ENCODE data around the gene HOXD3. TPM values are rescaled to one million over a fixed set of nuclear protein-coding genes. Genes with fewer than 3 reads are reported as not detected.
A peak's percentile ranks its signal among the peaks of the same experiment; 100 is the strongest.

The HOXD3 gene
- total RNA-seq, 1 donor from 2014 or later: not detected

DNA sequence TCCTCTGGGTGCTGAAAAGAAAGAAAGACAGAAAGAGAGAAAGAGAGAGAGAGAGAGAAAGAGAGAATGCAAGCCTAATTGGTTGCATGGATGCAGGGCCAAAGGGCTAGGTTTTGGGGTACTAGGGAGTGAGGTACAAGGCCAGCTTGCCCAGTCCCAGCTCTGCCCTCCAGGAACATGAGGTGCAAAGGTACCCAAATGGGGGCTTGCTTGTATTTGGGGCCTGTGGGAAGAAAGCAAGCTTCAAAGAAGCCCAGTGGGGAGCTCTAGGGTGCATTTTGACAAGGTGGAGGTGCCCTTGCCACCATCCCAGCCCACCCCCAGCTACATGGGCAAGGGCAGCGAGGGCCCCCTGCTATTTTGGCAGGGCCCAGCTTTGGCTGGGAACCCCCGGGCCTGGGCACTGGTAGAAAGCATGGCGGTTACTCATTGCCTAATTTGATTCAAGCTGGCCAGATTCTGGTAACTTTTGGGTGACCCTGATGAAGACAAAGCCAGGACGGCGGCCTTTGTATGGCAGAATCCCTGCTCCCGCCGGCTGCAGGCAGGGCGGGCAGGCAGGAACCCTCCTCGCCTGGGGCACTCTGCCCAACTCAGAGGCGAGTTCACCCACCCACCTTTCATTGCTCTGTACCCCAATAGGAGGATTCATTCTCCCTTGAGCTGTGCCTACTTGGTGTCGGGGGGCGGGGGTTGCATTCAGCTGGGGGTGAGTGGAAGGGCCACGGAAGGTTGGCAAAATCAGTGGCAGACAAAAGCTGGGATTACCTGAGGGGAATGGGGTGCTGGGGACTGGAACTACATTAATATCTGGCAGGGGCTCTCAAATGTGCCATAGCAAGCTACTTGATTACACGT lies 6.3 kb upstream of the HOXD3 start:
- Mint-ChIP-seq H3K9me3 (ENCODE audit: low read depth) (no peaks in the 10 kb centered on the region), H3K36me3 (ENCODE audit: insufficient read depth) (no peaks in the 10 kb centered on the region), H3K27me3 (peaks cover 97% of the 10 kb centered on the region), H3K27ac (no peak overlapping the region), H3K4me3 (ENCODE audit: low read depth) (no peak overlapping the region), H3K4me1 (ENCODE audit: low read depth) (no peaks in the 10 kb centered on the region)
- no peak for DNase-seq (ENCODE audit: low spot score, unreplicated experiment)
- no peak for TF ChIP-seq CTCF (IDR thresholded peaks at IDR 0.05; ENCODE audit: unreplicated experiment)

- H3K9me3 Mint-ChIP-seq (ENCODE audit: low read depth): no peaks in the 10 kb centered on the region
- H3K4me1 Mint-ChIP-seq (ENCODE audit: low read depth): no peaks in the 10 kb centered on the region
- no peak for TF ChIP-seq CTCF (IDR thresholded peaks at IDR 0.05; ENCODE audit: unreplicated experiment)
- no peak within 1 kb of the TSS for H3K27ac Mint-ChIP-seq
- no peaks in the 10 kb centered on the region for H3K36me3 Mint-ChIP-seq (ENCODE audit: insufficient read depth)
- H3K27me3 Mint-ChIP-seq: peaks cover 97% of the 10 kb centered on the region
- peak within 1 kb of the TSS; percentile 40 for H3K4me3 Mint-ChIP-seq (ENCODE audit: low read depth)
- DNase-seq (ENCODE audit: low spot score, unreplicated experiment): no peak
These were observed 5.4 kb upstream of the HOXD3 start, which contains the start of gene HOXD4 for GRCh38 chr2:176151442-176152287. HOXD4 (plus strand) TSS chr2:176151550; CDS start chr2:176151634, 84 bp downstream.

DNA sequence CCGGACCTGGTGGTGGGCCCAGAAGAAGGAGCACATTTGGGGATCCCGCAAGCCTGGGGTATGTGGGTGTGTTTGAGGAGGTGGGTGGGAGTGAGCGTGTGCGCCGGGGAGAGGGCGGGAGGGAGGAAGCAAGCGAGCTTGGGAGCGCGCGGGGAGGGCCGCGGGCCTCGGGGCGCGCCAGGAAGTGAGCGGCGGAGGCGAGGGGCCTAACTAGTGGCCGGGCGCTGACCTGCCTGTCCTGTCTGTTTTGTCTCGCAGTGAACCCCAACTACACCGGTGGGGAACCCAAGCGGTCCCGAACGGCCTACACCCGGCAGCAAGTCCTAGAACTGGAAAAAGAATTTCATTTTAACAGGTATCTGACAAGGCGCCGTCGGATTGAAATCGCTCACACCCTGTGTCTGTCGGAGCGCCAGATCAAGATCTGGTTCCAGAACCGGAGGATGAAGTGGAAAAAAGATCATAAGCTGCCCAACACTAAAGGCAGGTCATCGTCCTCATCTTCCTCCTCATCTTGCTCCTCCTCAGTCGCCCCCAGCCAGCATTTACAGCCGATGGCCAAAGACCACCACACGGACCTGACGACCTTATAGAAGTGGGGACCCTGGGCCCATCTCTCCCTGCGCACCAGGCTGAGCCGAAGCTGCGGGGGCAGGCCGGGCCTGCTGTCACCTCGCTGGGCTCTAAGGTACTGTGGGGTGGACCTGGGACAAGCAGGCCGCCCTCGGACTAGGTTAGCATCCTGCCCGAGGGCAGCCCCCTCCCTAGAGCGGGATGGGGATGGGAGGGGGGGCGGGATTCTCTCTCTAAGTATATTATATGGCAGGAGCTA lies 4.5 kb upstream of the HOXD3 start:
- Mint-ChIP-seq H3K27me3 (peaks cover 94% of the 10 kb centered on the region), H3K4me3 (ENCODE audit: low read depth) (no peak overlapping the region), H3K27ac (no peak overlapping the region), H3K4me1 (ENCODE audit: low read depth) (peaks cover 1% of the 10 kb centered on the region), H3K36me3 (ENCODE audit: insufficient read depth) (no peaks in the 10 kb centered on the region), H3K9me3 (ENCODE audit: low read depth) (no peaks in the 10 kb centered on the region)
- DNase-seq (ENCODE audit: low spot score, unreplicated experiment): no peak
- no peak for TF ChIP-seq CTCF (IDR thresholded peaks at IDR 0.05; ENCODE audit: unreplicated experiment)

DNA sequence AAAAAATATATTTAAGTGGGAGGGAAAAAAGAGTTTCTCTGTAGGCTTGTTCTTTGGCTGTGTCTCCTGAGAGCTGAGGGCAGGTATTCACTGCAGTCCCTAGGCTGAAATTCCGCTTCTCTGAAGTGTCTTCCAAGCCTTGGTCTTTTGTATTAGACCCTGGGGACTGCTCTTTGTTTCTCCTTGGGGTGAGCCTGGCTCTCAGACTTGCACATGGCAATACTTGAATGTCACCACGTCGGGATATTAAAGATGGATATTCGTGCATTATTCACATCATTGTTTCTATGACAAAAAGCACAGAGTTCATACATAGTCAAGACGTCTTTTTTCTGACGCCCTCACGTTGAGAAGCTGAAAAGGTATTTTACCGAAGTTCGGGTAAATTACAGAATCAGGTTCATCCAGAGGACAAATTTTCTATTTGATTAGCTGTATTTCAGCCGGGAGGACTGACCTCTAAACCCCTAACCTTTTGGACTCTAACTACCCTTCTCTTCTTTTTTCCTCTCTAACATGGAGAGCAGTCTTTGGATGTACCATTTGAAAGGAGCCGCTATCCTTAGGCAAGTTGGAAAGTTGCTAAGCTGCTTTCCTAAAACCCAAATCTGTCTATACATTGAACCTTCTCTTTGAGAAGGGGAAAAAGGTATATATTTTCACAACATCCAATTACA lies 2.4 kb upstream of the HOXD3 start:
- Mint-ChIP-seq H3K4me3 (ENCODE audit: low read depth) (no peak overlapping the region), H3K9me3 (ENCODE audit: low read depth) (no peaks in the 10 kb centered on the region)

More for the DNA sequence above, 2.4 kb upstream of the HOXD3 start:
- no peak for DNase-seq (ENCODE audit: low spot score, unreplicated experiment)
- no peak overlapping the region for H3K27ac Mint-ChIP-seq
- H3K36me3 Mint-ChIP-seq (ENCODE audit: insufficient read depth): no peaks in the 10 kb centered on the region
- no peak for TF ChIP-seq CTCF (IDR thresholded peaks at IDR 0.05; ENCODE audit: unreplicated experiment)
- peaks cover 1% of the 10 kb centered on the region for H3K4me1 Mint-ChIP-seq (ENCODE audit: low read depth)
- peaks cover 93% of the 10 kb centered on the region for H3K27me3 Mint-ChIP-seq
